Measurements from ENCODE around the gene FERMT3. TPM values are rescaled to one million over a fixed set of nuclear protein-coding genes. Genes with fewer than 3 reads are reported as not detected.

Gene FERMT3
- total and polyA plus RNA-seq, 2 donors (not counting 1 experiment from before 2014, with no cell fraction given) = 1.9 to 3.6 TPM

GRCh38 chr11:64231546-64231945 lies 25.0 kb downstream of the FERMT3 start:
- Histone ChIP-seq H3K9me3 (ENCODE audit: control insufficient read depth, insufficient read depth, low read depth, low read length) (no peaks in the 10 kb centered on the region), H3K36me3 (ENCODE audit: control insufficient read depth, insufficient read depth, low read length) (peaks cover 2% of the 10 kb centered on the region), H3K9ac (ENCODE audit: insufficient read depth, low read length) (no peak overlapping the region), H3K27me3 (ENCODE audit: control insufficient read depth, insufficient read depth, low read length) (no peaks in the 10 kb centered on the region), H2AFZ (ENCODE audit: low read length) (no peak overlapping the region), H3K4me1 (ENCODE audit: control insufficient read depth, extremely low read depth, insufficient read depth, low read length) (peaks cover 9% of the 10 kb centered on the region), H3K27ac (ENCODE audit: insufficient read depth, low read length) (no peak overlapping the region), H3K4me2 (ENCODE audit: extremely low read depth, insufficient read depth, low read length) (no peak overlapping the region), H3K79me2 (ENCODE audit: control insufficient read depth, insufficient read depth, low read length) (peaks cover 15% of the 10 kb centered on the region), H4K20me1 (ENCODE audit: control insufficient read depth, extremely low read depth, insufficient read depth, low read length) (no peaks in the 10 kb centered on the region), H3K4me3 (replicated peaks in 1 of 4; ENCODE audit: control extremely low read depth in 1 of 4, insufficient read depth in 1 of 4, low read depth in 3 of 4, low read length in 4 of 4) (no peak overlapping the region)
- TF ChIP-seq CTCF (conservative IDR thresholded peaks at IDR 0.05 in 1 of 2, IDR thresholded peaks at IDR 0.05 in 1 of 2; ENCODE audit: low read depth in 1 of 2, low read length in 2 of 2) = no peak
- TF ChIP-seq EZH2 (IDR thresholded peaks at IDR 0.05; ENCODE audit: low read length, missing control alignments) = no peak
- no peak for DNase-seq (ENCODE audit: low read depth in 2 of 2)

- TF ChIP-seq EZH2 (IDR thresholded peaks at IDR 0.05; ENCODE audit: low read length, missing control alignments) (no peak), CTCF (conservative IDR thresholded peaks at IDR 0.05 in 1 of 2, IDR thresholded peaks at IDR 0.05 in 1 of 2; ENCODE audit: low read depth in 1 of 2, low read length in 2 of 2) (no peak)
- peaks cover 8% of the 10 kb centered on the region for H3K79me2 ChIP-seq (ENCODE audit: control insufficient read depth, insufficient read depth, low read length)
- no peak for DNase-seq (ENCODE audit: low read depth in 2 of 2)
- peaks cover 6% of the 10 kb centered on the region for H3K36me3 ChIP-seq (ENCODE audit: control insufficient read depth, insufficient read depth, low read length)
- peaks cover 7% of the 10 kb centered on the region for H3K4me1 ChIP-seq (ENCODE audit: control insufficient read depth, extremely low read depth, insufficient read depth, low read length)
- H3K9me3 ChIP-seq (ENCODE audit: control insufficient read depth, insufficient read depth, low read depth, low read length) = no peaks in the 10 kb centered on the region
- H2AFZ ChIP-seq (ENCODE audit: low read length) = no peak overlapping the region
- H3K9ac ChIP-seq (ENCODE audit: insufficient read depth, low read length) = no peak overlapping the region
- H3K27ac ChIP-seq (ENCODE audit: insufficient read depth, low read length) = no peak overlapping the region
- H3K4me2 ChIP-seq (ENCODE audit: extremely low read depth, insufficient read depth, low read length) = no peak overlapping the region
- H3K4me3 ChIP-seq (replicated peaks in 1 of 4; ENCODE audit: control extremely low read depth in 1 of 4, insufficient read depth in 1 of 4, low read depth in 3 of 4, low read length in 4 of 4) = no peak overlapping the region
- H4K20me1 ChIP-seq (ENCODE audit: control insufficient read depth, extremely low read depth, insufficient read depth, low read length) = no peaks in the 10 kb centered on the region
- no peaks in the 10 kb centered on the region for H3K27me3 ChIP-seq (ENCODE audit: control insufficient read depth, insufficient read depth, low read length)
Measured at GRCh38 chr11:64232182-64232966, 25.9 kb downstream of the FERMT3 start.

GRCh38 chr11:64232967-64233315 lies 26.4 kb downstream of the FERMT3 start:
- no peak for DNase-seq (ENCODE audit: low read depth in 2 of 2)
- no peak for TF ChIP-seq EZH2 (IDR thresholded peaks at IDR 0.05; ENCODE audit: low read length, missing control alignments)
- no peak for TF ChIP-seq CTCF (conservative IDR thresholded peaks at IDR 0.05 in 1 of 2, IDR thresholded peaks at IDR 0.05 in 1 of 2; ENCODE audit: low read depth in 1 of 2, low read length in 2 of 2)

More at GRCh38 chr11:64232967-64233315, 26.4 kb downstream of the FERMT3 start:
- H2AFZ ChIP-seq (ENCODE audit: low read length) = no peak overlapping the region
- no peak overlapping the region for H3K4me2 ChIP-seq (ENCODE audit: extremely low read depth, insufficient read depth, low read length)
- H3K9ac ChIP-seq (ENCODE audit: insufficient read depth, low read length) = no peak overlapping the region
- H3K4me1 ChIP-seq (ENCODE audit: control insufficient read depth, extremely low read depth, insufficient read depth, low read length) = peaks cover 4% of the 10 kb centered on the region
- H4K20me1 ChIP-seq (ENCODE audit: control insufficient read depth, extremely low read depth, insufficient read depth, low read length) = no peaks in the 10 kb centered on the region
- H3K4me3 ChIP-seq (replicated peaks in 1 of 4; ENCODE audit: control extremely low read depth in 1 of 4, insufficient read depth in 1 of 4, low read depth in 3 of 4, low read length in 4 of 4) = no peak overlapping the region
- H3K27ac ChIP-seq (ENCODE audit: insufficient read depth, low read length) = no peak overlapping the region
- no peaks in the 10 kb centered on the region for H3K27me3 ChIP-seq (ENCODE audit: control insufficient read depth, insufficient read depth, low read length)
- H3K9me3 ChIP-seq (ENCODE audit: control insufficient read depth, insufficient read depth, low read depth, low read length) = no peaks in the 10 kb centered on the region
- peaks cover 7% of the 10 kb centered on the region for H3K36me3 ChIP-seq (ENCODE audit: control insufficient read depth, insufficient read depth, low read length)
- peaks cover 8% of the 10 kb centered on the region for H3K79me2 ChIP-seq (ENCODE audit: control insufficient read depth, insufficient read depth, low read length)

All from fibroblast of lung (primary cell).